Measurements from ENCODE around the gene SRCIN1.

SRCIN1 gene

DNA sequence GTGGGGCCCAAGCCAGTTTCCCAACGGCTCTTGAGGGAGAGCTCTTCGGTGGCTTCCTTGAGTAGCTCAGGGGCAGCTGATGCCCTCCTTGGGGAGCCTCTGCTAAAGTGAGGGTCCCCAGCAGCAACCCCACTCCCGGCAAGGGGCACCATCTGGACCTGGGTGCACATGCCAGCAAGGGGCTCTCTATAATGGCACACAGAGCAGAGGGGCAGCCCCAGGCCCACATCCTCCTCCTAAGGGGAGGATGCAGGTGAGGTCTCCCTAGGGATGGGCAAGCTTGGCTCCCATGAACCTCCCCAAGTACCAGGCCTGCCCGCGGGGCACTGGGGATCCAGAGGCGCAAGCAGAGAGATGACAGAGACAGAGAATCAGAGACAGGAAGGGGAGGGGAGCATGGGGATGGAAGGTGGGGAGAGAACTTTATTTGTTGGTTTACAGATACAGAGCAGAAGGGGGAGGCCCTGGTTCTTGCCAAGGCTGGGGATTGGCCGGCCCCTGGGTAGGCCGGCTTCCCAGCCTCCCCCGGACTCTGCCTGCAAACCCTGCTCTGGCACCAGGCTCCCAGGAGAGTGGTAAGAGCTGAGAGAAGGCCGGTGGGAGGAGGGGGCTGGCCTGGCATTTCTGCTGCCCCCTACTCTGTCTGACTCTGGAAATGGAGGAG lies 61.4 kb downstream of the SRCIN1 start:
- TF ChIP-seq POLR2AphosphoS5 (IDR thresholded peaks at IDR 0.05; ENCODE audit: low read depth, low read length) (no peak), SIN3A (IDR thresholded peaks at IDR 0.05; ENCODE audit: borderline replicate concordance, insufficient read depth, low read length) (no peak), TAF1 (IDR thresholded peaks at IDR 0.05; ENCODE audit: borderline replicate concordance, insufficient read depth, low read length) (no peak), FOXP2 (optimal IDR thresholded peaks at IDR 0.05; ENCODE audit: borderline replicate concordance, extremely low read depth, extremely low read length, insufficient read depth) (no peak)
- TF ChIP-seq, protein P1, sequence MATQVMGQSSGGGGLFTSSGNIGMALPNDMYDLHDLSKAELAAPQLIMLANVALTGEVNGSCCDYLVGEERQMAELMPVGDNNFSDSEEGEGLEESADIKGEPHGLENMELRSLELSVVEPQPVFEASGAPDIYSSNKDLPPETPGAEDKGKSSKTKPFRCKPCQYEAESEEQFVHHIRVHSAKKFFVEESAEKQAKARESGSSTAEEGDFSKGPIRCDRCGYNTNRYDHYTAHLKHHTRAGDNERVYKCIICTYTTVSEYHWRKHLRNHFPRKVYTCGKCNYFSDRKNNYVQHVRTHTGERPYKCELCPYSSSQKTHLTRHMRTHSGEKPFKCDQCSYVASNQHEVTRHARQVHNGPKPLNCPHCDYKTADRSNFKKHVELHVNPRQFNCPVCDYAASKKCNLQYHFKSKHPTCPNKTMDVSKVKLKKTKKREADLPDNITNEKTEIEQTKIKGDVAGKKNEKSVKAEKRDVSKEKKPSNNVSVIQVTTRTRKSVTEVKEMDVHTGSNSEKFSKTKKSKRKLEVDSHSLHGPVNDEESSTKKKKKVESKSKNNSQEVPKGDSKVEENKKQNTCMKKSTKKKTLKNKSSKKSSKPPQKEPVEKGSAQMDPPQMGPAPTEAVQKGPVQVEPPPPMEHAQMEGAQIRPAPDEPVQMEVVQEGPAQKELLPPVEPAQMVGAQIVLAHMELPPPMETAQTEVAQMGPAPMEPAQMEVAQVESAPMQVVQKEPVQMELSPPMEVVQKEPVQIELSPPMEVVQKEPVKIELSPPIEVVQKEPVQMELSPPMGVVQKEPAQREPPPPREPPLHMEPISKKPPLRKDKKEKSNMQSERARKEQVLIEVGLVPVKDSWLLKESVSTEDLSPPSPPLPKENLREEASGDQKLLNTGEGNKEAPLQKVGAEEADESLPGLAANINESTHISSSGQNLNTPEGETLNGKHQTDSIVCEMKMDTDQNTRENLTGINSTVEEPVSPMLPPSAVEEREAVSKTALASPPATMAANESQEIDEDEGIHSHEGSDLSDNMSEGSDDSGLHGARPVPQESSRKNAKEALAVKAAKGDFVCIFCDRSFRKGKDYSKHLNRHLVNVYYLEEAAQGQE (IDR thresholded peaks at IDR 0.05; ENCODE audit: insufficient read depth in 1 of 2, low read depth in 2 of 2, low read length in 2 of 2), result no peak

GRCh38 chr17:38543403-38544174 lies 62.2 kb downstream of the SRCIN1 start:
- TF ChIP-seq FOXP2 (optimal IDR thresholded peaks at IDR 0.05; ENCODE audit: borderline replicate concordance, extremely low read depth, extremely low read length, insufficient read depth) (no peak), SIN3A (IDR thresholded peaks at IDR 0.05; ENCODE audit: borderline replicate concordance, insufficient read depth, low read length) (no peak), TAF1 (IDR thresholded peaks at IDR 0.05; ENCODE audit: borderline replicate concordance, insufficient read depth, low read length) (no peak), POLR2AphosphoS5 (IDR thresholded peaks at IDR 0.05; ENCODE audit: low read depth, low read length) (no peak)
- TF ChIP-seq, protein P1 (IDR thresholded peaks at IDR 0.05; ENCODE audit: insufficient read depth in 1 of 2, low read depth in 2 of 2, low read length in 2 of 2), result no peak

- TF ChIP-seq SIN3A (IDR thresholded peaks at IDR 0.05; ENCODE audit: borderline replicate concordance, insufficient read depth, low read length) (no peak), FOXP2 (optimal IDR thresholded peaks at IDR 0.05; ENCODE audit: borderline replicate concordance, extremely low read depth, extremely low read length, insufficient read depth) (no peak), TAF1 (IDR thresholded peaks at IDR 0.05; ENCODE audit: borderline replicate concordance, insufficient read depth, low read length) (no peak), POLR2AphosphoS5 (IDR thresholded peaks at IDR 0.05; ENCODE audit: low read depth, low read length) (no peak)
- TF ChIP-seq, protein P1 (IDR thresholded peaks at IDR 0.05; ENCODE audit: insufficient read depth in 1 of 2, low read depth in 2 of 2, low read length in 2 of 2), result no peak
Observed at GRCh38 chr17:38542286-38542685, 63.5 kb downstream of the SRCIN1 start.

DNA sequence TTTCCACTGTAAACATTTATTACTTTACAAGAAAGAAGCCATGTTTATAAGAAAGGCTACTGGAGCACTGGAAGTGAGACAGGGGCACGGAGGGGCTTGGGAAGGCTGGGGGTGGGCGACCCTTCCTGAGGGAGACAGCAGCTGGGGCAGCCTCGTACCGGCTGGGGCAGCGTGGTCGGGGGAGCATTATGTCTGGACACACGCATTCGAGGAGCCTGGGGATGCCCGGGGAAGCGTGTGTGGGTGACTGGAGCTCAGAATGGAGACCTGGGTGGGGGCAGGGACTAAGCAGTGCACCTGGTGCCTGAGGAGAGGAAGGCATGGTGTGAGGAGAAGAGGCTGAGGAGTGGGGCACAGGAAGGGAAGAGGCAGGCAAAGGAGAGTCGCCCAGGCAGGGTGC lies 64.5 kb downstream of the SRCIN1 start:
- TF ChIP-seq, protein P1 (IDR thresholded peaks at IDR 0.05; ENCODE audit: insufficient read depth in 1 of 2, low read depth in 2 of 2, low read length in 2 of 2), result no peak
- TF ChIP-seq FOXP2 (optimal IDR thresholded peaks at IDR 0.05; ENCODE audit: borderline replicate concordance, extremely low read depth, extremely low read length, insufficient read depth), result no peak
